Body of pancreas (tissue), 4 donors: ENCODE data around the gene PRKG1.

ENCODE experiments used
- POLR2A ChIP-seq, 3 donors: fragments of 450-650 bp; IDR thresholded peaks; one replicate each; pipeline ENCODE4 v1.6.1; 2016; ENCODE audit warnings: antibody characterized with exemption in 3 of 3, mild to moderate bottlenecking in 2 of 3
- TF ChIP-seq, protein P1 (sequence below), 7 experiments: fragments of 450-650 bp in 4 of 7; fragments of 200-600 bp in 3 of 7; sonication (generic) in 3 of 7; IDR thresholded peaks; one replicate each; pipeline ENCODE4 v1.5.1; 2016 to 2019; ENCODE audit warnings: antibody characterized with exemption in 7 of 7

DNA sequence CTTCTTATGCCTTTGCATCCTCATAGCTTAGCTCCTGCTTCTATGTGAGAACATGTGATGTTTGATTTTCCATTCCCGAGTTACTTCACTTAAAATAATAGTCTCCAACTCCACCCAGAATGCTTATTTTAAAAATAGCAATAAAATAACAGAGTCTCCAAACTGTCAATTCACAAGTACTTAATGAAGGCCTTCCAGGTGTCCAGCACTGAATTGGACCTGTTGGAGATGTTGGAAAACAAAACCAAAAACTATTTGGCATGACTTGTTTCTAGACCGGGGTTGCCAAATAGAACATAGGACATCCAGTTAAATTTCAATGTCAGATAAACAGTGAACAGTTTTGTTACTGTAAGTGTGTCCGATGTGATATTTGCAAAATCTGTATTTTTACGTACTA is 1031.7 kb downstream of the PRKG1 start:
- TF ChIP-seq POLR2A (IDR thresholded peaks at IDR 0.05), result no peak
- TF ChIP-seq, protein P1, sequence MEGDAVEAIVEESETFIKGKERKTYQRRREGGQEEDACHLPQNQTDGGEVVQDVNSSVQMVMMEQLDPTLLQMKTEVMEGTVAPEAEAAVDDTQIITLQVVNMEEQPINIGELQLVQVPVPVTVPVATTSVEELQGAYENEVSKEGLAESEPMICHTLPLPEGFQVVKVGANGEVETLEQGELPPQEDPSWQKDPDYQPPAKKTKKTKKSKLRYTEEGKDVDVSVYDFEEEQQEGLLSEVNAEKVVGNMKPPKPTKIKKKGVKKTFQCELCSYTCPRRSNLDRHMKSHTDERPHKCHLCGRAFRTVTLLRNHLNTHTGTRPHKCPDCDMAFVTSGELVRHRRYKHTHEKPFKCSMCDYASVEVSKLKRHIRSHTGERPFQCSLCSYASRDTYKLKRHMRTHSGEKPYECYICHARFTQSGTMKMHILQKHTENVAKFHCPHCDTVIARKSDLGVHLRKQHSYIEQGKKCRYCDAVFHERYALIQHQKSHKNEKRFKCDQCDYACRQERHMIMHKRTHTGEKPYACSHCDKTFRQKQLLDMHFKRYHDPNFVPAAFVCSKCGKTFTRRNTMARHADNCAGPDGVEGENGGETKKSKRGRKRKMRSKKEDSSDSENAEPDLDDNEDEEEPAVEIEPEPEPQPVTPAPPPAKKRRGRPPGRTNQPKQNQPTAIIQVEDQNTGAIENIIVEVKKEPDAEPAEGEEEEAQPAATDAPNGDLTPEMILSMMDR (IDR thresholded peaks at IDR 0.05), result no peak
